HEK293T (cell line): Measurements from ENCODE around the gene LGI1.

Experiments
- CTCF ChIA-PET: fragments of 350-600 bp; formaldehyde crosslinking; extraction: SDS; loops from one replicate; lab custom pipeline; 2021; ENCODE audit warnings: antibody characterized with exemption, inconsistent platforms; lab: Yijun Ruan, JAX
- POLR2A ChIA-PET: fragments of 350-600 bp; formaldehyde crosslinking; extraction: SDS; loops from one replicate; lab custom pipeline; 2020; ENCODE audit warnings: antibody characterized with exemption, inconsistent platforms; lab: Yijun Ruan, JAX
- DNase-seq: peaks from one replicate; pipeline ENCODE4 v3.0.0; 2012; ENCODE audit warnings: mixed read lengths; ENCODE audit errors: extremely low spot score
- ARNT ChIP-seq: fragments of 450-650 bp; IDR thresholded peaks from 2 replicates; pipeline ENCODE4 v1.6.1; 2017; ENCODE audit warnings: mild to moderate bottlenecking
- BHLHE40 ChIP-seq: fragments of 450-650 bp; IDR thresholded peaks from 2 replicates; pipeline ENCODE4 v1.6.1; 2016; ENCODE audit warnings: mild to moderate bottlenecking, moderate library complexity, borderline replicate concordance
- CTBP1 ChIP-seq: fragments of 450-650 bp; IDR thresholded peaks from 2 replicates; pipeline ENCODE4 v1.6.1; 2016; ENCODE audit warnings: borderline replicate concordance
- ELF4 ChIP-seq: fragments of 450-650 bp; IDR thresholded peaks from 2 replicates; pipeline ENCODE4 v1.6.1; 2017; ENCODE audit warnings: antibody characterized with exemption
- FOXA1 ChIP-seq: fragments of 450-650 bp; IDR thresholded peaks from 2 replicates; pipeline ENCODE4 v1.6.1; 2016; ENCODE audit warnings: mild to moderate bottlenecking
- FOXK2 ChIP-seq: fragments of 450-650 bp; IDR thresholded peaks from 2 replicates; pipeline ENCODE4 v1.6.1; 2016; ENCODE audit warnings: mild to moderate bottlenecking
- FOXM1 ChIP-seq: fragments of 450-650 bp; IDR thresholded peaks from 2 replicates; pipeline ENCODE4 v1.6.1; 2017; ENCODE audit warnings: mild to moderate bottlenecking, borderline replicate concordance
- HDGF ChIP-seq: fragments of 450-650 bp; IDR thresholded peaks from 2 replicates; pipeline ENCODE4 v1.6.1; 2017; ENCODE audit warnings: antibody characterized with exemption, borderline replicate concordance
- L3MBTL2 ChIP-seq: fragments of 450-650 bp; conservative IDR thresholded peaks from 2 replicates; pipeline ENCODE4 v1.6.1; 2016; ENCODE audit warnings: mild to moderate bottlenecking
- LEF1 ChIP-seq: fragments of 450-650 bp; IDR thresholded peaks from 2 replicates; pipeline ENCODE4 v1.6.1; 2017; ENCODE audit warnings: mild to moderate bottlenecking, borderline replicate concordance
- NFRKB ChIP-seq: fragments of 450-650 bp; IDR thresholded peaks from 2 replicates; pipeline ENCODE4 v1.6.1; 2016; ENCODE audit warnings: mild to moderate bottlenecking, moderate library complexity
- PKNOX1 ChIP-seq: fragments of 450-650 bp; IDR thresholded peaks from 2 replicates; pipeline ENCODE4 v1.6.1; 2016
- SP1 ChIP-seq: fragments of 450-650 bp; IDR thresholded peaks from 2 replicates; pipeline ENCODE4 v1.6.1; 2017
- SUZ12 ChIP-seq: fragments of 450-650 bp; IDR thresholded peaks from 2 replicates; pipeline ENCODE4 v1.6.1; 2016; ENCODE audit warnings: mild to moderate bottlenecking
- TARDBP ChIP-seq: fragments of 450-650 bp; IDR thresholded peaks from 2 replicates; pipeline ENCODE4 v1.6.1; 2016
- ZNF384 ChIP-seq: fragments of 450-650 bp; IDR thresholded peaks from 2 replicates; pipeline ENCODE4 v1.6.1; 2016

The LGI1 gene

GRCh38 chr10:93718937-93719725, 38.6 kb upstream of the LGI1 start:
- CTCF ChIA-PET: no interaction called here
- POLR2A ChIA-PET: interaction anchor here (1.7 kb wide), 1 partner anchor 17 kb away, joined by 9 read pairs; the partner anchor contains the start of gene FRA10AC1
- no peak for TF ChIP-seq BHLHE40
- TF ChIP-seq ZNF384: no peak
- TF ChIP-seq ARNT: no peak
- TF ChIP-seq ELF4: no peak
- TF ChIP-seq SUZ12: no peak
- TF ChIP-seq TARDBP: no peak
- TF ChIP-seq FOXA1: no peak
- TF ChIP-seq NFRKB: no peak
- no peak for TF ChIP-seq PKNOX1
- no peak for TF ChIP-seq LEF1
- no peak for TF ChIP-seq L3MBTL2
- TF ChIP-seq FOXM1: no peak
- no peak for TF ChIP-seq SP1
- TF ChIP-seq FOXK2: no peak
- TF ChIP-seq HDGF: no peak
- no peak for TF ChIP-seq CTBP1
- no peak for DNase-seq

GRCh38 chr10:93719901-93720300, 37.8 kb upstream of the LGI1 start:
- no peak for DNase-seq
- POLR2A ChIA-PET: interaction anchor here (1.7 kb wide), 1 partner anchor 18 kb away, joined by 9 read pairs; the partner anchor contains the start of gene FRA10AC1
- CTCF ChIA-PET: no interaction called here
- TF ChIP-seq FOXM1 (no peak), PKNOX1 (no peak), FOXA1 (no peak), L3MBTL2 (no peak), ELF4 (no peak), HDGF (no peak), SUZ12 (no peak), ZNF384 (no peak), CTBP1 (no peak), BHLHE40 (no peak), FOXK2 (no peak), NFRKB (no peak), TARDBP (no peak), SP1 (no peak)

DNA sequence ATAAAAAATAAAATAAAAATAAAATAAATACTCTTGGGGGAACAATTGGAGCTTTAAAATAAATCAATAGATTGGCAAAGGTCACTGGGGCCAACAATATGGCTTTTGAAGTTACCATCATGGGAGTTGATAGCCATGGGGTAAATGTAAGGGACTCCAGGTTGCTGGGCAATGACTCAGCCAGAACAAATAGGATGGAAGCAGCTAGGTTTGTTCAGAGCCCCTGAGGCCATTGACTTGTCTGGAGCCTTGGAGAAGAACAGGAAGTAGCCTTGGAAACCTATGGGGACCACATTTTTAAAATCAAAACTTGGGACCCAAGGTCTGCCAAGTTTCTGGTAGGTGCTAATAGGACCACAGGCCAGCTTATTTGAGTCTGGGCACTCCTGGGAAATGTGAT, 35.2 kb upstream of the LGI1 start:
- no peak for TF ChIP-seq ARNT
- TF ChIP-seq SUZ12: no peak
- TF ChIP-seq ZNF384: no peak
- no peak for TF ChIP-seq PKNOX1
- DNase-seq: no peak
- CTCF ChIA-PET: no interaction called here
- POLR2A ChIA-PET: no interaction called here

DNA sequence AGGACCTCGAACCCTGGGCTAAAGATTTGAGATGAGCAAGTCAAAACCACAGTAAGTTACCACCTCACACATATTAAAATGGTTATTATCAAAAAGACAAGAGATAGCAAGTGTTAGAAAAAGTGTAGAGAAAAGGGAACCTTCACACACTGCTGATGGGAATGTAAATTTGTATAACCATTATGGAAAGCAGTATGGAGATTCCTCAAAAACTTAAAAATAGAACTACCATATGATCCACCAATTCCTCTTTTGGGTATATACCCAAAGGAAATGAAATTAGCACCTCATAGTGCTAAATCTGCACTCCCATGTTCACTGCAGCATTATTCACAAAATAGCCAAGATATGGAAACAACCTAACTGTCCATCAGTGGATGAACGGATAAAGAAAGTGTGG, 34.6 kb upstream of the LGI1 start:
- CTCF ChIA-PET: no interaction called here
- POLR2A ChIA-PET: no interaction called here
- TF ChIP-seq TARDBP (no peak), NFRKB (no peak)
- no peak for DNase-seq

DNA sequence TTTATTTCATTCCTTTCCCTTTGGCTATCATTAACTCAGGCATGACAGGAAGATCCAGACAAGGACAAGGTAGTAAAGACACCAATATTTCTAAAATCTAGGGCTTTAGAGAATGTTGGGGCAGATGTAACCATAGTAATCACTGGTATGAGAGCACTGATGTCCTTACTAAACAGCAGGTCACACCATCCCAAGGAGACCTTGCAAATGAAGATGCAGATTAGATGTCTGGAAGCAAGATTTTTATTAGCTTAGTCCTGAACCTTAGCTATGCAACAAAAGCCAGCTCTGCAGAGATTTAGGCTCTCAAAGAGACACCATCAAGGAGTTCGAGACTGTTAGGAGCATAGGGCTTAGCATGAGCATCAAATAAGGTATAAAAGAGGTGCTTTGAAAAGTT, 31.7 kb upstream of the LGI1 start:
- no peak for TF ChIP-seq ELF4
- TF ChIP-seq ARNT: no peak
- TF ChIP-seq CTBP1: no peak
- CTCF ChIA-PET: no interaction called here
- POLR2A ChIA-PET: interaction anchor here (0.9 kb wide), 1 partner anchor 23 kb away, joined by 5 read pairs; the partner anchor contains the start of gene FRA10AC1
- DNase-seq: no peak

- TF ChIP-seq TARDBP (no peak), ARNT (no peak), FOXM1 (no peak), SP1 (no peak)
- POLR2A ChIA-PET: no interaction called here
- DNase-seq: no peak
- CTCF ChIA-PET: no interaction called here
Observed at GRCh38 chr10:93741367-93741766, 16.4 kb upstream of the LGI1 start.
